ENCODE results near the gene ITGB1.
"Not testable (repeated sequence)": the region's sequence is repeated elsewhere in the genome, so short reads cannot be mapped to it uniquely, and the experiment has no call there.

Gene ITGB1

DNA sequence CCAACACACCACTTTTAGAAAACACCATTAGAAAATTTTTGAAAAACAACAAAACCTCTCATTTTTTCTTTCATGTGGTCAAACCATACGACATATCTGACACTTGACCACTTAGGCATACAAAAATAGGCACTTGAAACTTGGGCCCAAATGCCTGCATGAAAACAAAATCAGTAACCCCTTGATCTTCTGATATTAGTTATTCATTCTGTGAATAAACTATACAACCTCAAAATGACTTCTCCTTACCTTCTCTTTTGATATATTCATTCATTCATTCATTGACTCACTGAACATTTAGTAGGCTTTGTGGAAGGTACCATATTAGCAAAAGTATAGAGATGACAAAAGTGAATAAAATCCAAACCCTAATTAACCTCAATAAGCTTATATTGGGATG, 26.4 kb downstream of the ITGB1 start:
- no peak for DNase-seq

DNA sequence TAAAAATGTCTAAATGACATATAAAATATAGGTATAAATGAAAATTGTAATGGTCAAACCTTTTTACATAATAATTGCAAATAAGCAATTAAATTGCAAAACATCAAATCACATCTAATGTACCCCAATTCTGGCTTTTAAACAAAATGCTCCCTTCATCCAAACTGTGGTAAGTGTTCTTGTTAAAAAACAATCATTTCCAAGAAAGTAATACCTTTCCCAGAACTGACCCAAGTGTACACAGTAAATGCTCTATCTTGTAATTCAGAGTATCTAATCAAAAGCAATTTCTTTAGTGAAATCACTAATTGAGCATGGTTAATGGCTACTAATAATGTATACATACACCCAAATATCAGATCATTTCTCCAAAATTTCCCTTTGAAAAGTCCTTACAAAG, 28.0 kb downstream of the ITGB1 start:
- DNase-seq: no peak

- no peak for DNase-seq
Measured at GRCh38 chr10:32929634-32930033, 28.4 kb downstream of the ITGB1 start.

GRCh38 chr10:32927750-32928149, 30.3 kb downstream of the ITGB1 start:
- DNase-seq: no peak

GRCh38 chr10:32923849-32924248, 34.2 kb downstream of the ITGB1 start:
- DNase-seq: no peak

GRCh38 chr10:32923134-32923533, 34.9 kb downstream of the ITGB1 start:
- no peak for DNase-seq

- no peak for DNase-seq
Measured at GRCh38 chr10:32922170-32922569, 35.9 kb downstream of the ITGB1 start.

DNA sequence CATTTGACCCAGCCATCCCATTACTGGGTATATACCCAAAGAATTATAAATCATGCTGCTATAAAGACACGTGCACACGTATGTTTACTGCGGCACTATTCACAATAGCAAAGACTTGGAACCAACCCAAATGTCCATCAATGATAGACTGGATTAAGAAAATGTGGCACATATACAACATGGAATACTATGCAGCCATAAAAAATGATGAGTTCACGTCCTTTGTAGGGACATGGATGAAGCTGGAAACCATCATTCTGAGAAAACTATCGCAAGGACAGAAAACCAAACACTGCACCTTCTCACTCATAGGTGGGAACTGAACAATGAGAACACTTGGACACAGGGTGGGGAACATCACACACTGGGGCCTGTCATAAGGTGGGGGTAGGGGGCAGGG, 40.2 kb downstream of the ITGB1 start:
- not testable (repeated sequence) for DNase-seq

DNA sequence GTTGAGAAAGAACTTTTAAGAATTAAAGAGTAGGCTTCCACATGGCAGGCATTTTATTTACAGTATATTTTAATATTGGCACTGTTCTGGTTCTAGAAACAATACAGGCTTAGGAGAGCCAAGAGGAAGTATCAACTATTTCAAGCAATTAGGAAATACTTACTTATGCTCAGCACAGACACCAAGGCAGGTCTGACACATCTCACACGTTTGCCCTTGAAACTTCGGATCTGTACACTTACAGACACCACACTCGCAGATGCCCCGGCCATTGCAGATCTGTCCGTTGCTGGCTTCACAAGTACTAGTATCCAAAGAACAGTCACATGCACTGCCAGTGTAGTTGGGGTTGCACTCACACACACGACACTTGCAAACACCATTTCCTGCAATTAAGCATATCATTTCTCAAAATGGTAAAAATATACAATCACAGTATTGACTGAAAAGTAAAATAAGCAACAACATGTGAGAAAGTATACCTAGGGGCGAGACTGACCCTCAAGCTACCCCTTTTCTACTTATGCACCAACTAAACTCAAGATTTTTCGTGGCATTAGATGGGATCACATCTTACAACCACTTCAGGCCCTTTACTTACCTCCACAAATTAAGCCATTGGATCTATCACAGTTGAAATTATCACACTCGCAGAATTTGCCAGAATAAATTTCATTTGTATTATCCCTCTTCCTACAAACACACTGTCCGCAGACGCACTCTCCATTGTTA, 46.6 kb downstream of the ITGB1 start:
- no peak for DNase-seq

DNA sequence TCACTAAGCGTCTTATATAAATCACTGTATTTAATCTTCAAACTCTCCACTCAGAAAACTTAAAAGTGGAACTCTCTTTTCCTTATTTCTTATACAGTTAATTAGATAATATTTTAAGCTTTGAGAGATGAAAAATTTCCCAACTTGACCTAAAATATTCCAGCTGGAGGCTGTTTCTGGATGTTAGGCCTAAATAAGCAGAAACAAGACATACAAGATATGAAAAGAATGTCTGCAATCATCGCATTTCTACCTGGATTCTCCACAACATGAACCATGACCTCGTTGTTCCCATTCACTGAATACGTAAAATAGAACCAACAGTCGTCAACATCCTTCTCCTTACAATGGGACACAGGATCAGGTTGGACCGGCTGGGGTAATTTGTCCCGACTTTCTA, 48.1 kb downstream of the ITGB1 start:
- DNase-seq: not testable (repeated sequence)

GRCh38 chr10:32909456-32909855, 48.6 kb downstream of the ITGB1 start:
- no peak for DNase-seq

GRCh38 chr10:32906595-32906994, 51.4 kb downstream of the ITGB1 start:
- DNase-seq: no peak

- no peak for DNase-seq
Measured at GRCh38 chr10:32905466-32905865, 52.6 kb downstream of the ITGB1 start.

DNA sequence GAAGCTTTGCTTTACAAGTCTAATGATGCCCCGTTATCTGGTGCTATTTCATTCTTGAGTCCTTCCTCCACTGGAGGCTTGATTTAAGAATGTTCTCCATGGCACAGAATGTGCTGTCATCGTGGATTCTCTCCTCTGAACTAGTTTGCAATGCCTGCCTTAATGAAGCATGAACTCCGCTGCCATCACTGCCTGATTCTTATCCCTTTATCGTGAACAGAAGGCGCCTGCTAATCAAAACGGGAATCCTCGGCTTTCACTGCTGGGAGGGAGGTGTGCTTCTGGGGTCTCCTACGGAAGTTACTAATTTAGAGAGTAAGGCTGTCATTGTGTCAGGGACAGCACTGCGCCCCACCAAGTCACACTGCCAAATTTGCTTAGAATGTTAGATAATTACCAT, 56.2 kb downstream of the ITGB1 start:
- DNase-seq: no peak

DNA sequence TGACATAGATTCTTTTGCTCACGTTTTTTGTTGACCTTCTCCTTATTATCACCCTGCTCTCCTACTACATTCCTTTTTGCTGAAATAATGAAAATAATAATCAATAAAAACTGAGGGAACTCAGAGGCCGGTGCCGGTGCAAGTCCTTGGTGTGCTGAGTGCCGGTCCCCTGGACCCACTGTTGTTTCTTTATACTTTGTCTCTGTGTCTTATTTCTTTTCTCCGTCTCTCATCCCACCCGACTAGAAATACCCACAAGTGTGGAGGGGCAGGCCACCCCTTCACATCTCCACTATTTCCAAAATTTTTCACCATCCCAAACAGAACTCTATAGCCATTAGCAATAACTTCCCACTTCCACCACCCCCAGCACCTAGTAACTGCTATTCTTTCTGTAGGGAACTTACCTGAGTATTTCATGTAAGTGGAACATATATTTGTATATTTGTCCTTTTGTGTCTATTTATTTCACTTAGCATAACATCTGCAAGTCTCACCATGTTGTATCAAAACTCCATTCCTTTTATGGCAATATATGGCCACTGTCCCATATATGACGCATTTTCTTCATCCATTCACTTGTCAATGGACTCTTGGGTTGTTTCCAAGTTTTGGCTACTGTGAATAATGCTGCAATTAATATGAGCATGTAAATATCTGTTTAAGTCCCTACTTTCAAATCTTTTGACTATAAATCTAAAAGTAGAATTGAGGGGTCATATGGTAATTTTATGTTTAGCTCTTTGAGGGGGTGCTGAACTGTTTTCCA, 62.6 kb downstream of the ITGB1 start:
- DNase-seq: not testable (repeated sequence)

DNA sequence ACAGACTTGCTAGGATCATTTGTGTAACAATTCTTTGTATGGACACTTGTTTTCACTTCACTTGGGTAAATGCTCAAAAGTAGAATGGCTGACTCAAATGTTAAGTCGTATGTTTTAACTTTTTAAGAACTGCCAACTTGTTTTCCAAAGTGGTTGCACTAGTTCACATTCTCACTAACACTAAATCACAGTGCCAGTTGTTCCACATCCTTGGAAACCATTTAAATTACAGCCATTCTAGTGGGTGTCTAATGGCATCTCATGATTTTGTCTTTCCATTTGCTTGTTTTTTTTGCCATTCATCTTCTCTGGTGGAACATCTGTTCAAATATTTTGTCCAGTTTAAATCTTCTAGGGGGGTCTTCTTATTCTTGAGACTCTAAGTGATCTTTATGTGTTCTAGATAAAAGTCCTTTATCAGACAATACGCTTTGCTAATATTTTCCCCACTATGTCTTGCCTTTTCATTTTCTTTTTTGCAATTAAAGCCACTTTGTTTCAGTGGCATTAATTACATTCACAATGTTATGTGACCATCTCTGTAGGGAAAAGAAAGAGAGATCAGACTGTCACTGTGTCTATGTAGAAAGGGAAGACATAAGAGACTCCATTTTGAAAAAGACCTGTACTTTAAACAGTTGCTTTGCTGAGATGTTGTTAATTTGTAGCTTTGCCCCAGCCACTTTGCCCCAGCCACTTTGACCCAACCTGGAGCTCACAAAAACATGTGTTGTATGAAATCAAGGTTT, 63.9 kb downstream of the ITGB1 start:
- no peak for DNase-seq

DNA sequence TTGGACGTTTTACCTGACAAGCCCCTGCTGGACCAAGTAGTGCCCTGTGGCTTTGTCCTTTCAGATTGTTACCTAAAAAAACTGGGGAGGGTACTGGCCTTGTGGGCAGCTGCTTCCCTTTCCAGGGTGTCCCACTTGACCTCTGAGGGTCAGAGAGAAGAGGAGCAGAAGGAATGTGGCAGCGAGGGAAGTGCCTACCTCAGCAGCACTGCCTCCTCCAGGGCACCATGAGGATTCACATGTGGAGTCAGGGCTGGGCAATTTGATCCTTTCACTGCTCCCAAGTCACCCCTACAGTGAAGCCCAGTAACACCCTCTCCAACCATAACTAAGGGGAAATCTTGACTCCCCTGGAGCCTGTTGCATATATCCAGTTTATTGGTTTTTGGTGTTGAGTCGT, 64.6 kb downstream of the ITGB1 start:
- DNase-seq: no peak

DNA sequence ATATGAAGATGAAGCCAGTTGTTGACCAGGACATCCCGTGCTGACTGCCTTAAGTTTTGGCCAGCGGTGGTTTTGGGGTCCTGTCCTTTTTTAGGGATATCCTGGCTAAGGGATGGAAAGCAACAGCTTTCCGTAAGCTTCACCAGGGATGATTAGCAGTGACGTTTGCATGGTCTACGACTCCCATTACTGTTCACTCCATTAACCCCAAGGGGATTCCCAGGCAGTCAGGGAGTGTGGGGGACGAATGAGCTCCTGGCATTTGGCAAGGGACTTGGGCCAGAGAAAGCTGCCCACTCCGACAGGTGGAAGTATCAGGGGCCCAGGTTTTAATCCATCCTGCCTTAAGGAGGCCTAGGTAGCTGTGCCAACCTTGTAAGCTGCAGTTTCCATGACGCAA, 66.8 kb downstream of the ITGB1 start:
- DNase-seq: no peak

DNA sequence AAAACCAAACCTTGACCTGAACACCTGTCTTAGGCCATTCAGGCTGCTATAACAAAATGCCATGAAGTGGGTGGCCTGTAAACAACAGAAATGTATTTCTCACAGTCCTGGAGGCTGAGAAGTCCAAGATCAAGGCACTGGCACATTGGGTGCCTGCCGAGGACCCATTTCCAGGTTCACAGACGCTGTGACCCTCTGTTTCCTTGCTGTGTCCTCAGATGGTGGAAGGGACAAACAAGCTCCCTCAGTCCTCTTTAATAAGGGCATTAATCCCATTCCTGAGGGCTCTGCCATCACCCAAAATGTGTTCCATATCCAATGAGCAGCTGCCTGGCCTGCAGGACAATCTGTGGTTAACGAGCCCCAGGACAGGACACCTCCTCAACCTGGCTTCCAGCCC, 67.6 kb downstream of the ITGB1 start:
- no peak for DNase-seq

DNA sequence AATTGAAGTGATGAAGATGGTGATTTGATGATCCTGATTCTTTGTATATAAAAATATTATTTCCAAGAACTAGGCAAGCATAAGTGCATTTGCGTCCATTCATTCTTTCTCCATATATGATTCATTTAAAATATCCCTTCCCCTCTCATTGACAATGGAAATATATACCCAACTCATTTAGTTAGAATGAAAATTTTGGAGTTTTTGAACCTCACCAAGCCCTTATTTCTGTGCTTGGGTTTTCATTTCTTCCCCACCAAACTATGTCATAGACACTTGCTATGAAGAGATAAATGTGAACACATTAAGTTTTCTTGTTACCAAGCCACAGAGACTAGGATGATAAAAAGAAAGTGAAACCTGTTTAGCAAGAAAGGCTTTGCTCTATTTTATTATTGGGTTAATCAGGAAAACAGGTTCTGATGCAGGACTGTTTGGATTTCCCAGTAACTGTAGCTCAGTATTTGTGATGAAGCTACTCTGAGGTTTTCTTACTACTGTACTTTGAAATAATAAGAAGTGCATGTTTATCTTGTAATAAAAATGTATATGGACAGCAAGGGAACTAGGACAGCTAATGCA, 68.3 kb downstream of the ITGB1 start:
- DNase-seq: no peak

DNA sequence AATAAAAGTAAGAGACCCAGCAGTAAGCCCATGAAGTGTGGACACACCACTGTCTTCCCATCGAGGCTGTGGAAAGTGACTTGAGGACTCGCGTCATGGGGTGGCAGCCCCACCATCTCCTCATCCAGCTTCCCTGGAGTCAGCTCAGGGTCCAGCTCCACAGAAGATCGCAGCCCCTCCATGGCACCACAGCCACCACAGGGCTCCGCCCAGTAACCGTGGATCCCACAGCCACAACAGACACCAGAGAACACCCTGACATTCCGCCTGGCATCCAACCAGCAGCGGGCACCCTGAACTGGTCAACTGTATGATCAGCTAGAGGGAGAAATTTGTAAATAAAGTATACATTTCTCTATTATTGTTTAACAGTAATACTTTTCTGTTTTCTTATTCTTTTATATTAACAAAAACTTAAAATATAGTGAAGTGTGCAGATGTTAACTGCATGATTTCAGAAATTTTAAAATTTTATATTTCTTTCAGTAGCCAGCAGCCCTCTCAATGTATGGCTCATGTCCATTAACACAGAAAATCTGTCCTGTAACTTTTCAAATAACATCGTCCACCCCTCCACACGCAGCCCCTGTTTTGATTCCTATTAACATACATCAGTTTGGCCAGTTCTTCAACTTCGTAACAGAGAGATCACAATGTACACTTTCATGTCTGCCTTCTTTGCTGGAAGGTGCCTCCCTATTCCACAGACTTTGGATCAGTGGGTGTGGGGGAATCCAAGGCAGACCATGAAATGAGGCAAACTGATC, 69.7 kb downstream of the ITGB1 start:
- no peak for DNase-seq

- DNase-seq: no peak
Measured at GRCh38 chr10:32887481-32887880, 70.5 kb downstream of the ITGB1 start.

DNA sequence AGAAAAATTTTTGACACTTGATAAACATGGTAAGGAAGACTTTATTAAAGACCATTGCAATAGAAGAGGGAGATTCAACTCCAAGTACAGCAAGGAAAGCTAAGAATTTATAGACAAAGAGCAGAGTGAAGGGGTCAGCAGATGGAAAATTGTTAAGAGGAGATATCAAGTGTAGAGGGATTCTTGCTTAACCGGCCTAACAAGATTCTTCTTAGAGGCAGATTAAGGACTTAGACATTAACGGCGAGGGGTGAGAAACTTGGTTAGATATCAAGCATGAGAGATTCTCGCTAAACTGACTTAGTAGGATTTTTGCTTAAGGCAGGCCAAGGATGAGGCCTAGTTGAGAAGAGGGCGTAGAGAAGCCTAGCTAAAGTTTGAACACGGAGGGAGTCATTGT, 76.0 kb downstream of the ITGB1 start:
- DNase-seq: no peak

Measured in activated CD4-positive, alpha-beta T cell treated with anti-CD3 and anti-CD28 coated beads for 1 hour (primary cell).